Purkinje cell (primary cell): ENCODE results near the gene IL3. TPM values are rescaled to one million over a fixed set of nuclear protein-coding genes. Genes with fewer than 3 reads are reported as not detected.

Experiments
- polyA plus RNA-seq: library from polyadenylated mRNA; unstranded; fragments of >200 nt; fragmentation: Nextera tagmentation; gene quantifications from 2 replicates; pipeline ENCODE4 v1.2.1, GENCODE V29; 2014

IL3 gene, protein sequence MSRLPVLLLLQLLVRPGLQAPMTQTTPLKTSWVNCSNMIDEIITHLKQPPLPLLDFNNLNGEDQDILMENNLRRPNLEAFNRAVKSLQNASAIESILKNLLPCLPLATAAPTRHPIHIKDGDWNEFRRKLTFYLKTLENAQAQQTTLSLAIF
- not detected in 2 replicates for polyA plus RNA-seq

GRCh38 chr5:132060501-132061161 is at the start of gene IL3:
TSS of gene IL3 (plus strand) at chr5:132060655. CDS start at chr5:132060707, 52 bp downstream.

GRCh38 chr5:132011622-132012343 is 48.7 kb upstream of the IL3 start, which contains the start of gene ACSL6:
TSS of gene ACSL6 (minus strand) at chr5:132011658. CDS start at chr5:132011553, 105 bp downstream.

GRCh38 chr5:132073231-132074013 is 13.0 kb downstream of the IL3 start, which contains the start of gene CSF2:
TSS of gene CSF2 (plus strand) at chr5:132073789. CDS start at chr5:132073824, 35 bp downstream.

Other genes starting within 250 kb of the IL3 start
- gene MEIKIN, start 115.0 kb upstream of the IL3 start, polyA plus RNA-seq = 0.85 and 1.3 TPM in 2 replicates
- 86.4 and 90.7 TPM in 2 replicates for gene ACSL6, start 49.0 kb upstream of the IL3 start, polyA plus RNA-seq
- gene CSF2, start 13.1 kb downstream of the IL3 start, polyA plus RNA-seq = not detected in 2 replicates
- gene P4HA2, start 167.2 kb downstream of the IL3 start, polyA plus RNA-seq = 3.4 and 9.4 TPM in 2 replicates
- gene PDLIM4, start 197.0 kb downstream of the IL3 start, polyA plus RNA-seq = not detected in 2 replicates
- 0.58 and 2.4 TPM in 2 replicates for gene SLC22A4, start 233.7 kb downstream of the IL3 start, polyA plus RNA-seq